ENCODE measurements around the gene ZBTB47.

ZBTB47 gene

GRCh38 chr3:42674146-42674545 is 20.6 kb downstream of the ZBTB47 start:
- POLR2A ChIA-PET, result interaction anchor here (0.8 kb wide), 1 partner anchor 10 kb away, joined by 4 read pairs; no protein-coding TSS in a partner anchor
- no peak overlapping the region for H3K4me3 ChIP-seq (ENCODE audit: low read depth, low read length)
- no peak for DNase-seq (ENCODE audit: low read depth, low spot score)
- TF ChIP-seq CTCF (IDR thresholded peaks at IDR 0.05; ENCODE audit: insufficient read depth, low read length, missing control alignments), result no peak
- CTCF ChIA-PET, result no interaction called here

GRCh38 chr3:42675909-42676308 is 22.4 kb downstream of the ZBTB47 start:
- no peak overlapping the region for H3K4me3 ChIP-seq (ENCODE audit: low read depth, low read length)
- ChIA-PET CTCF (no interaction called here), POLR2A (no interaction called here)
- no peak for TF ChIP-seq CTCF (IDR thresholded peaks at IDR 0.05; ENCODE audit: insufficient read depth, low read length, missing control alignments)
- no peak for DNase-seq (ENCODE audit: low read depth, low spot score)

GRCh38 chr3:42678447-42678846 is 24.9 kb downstream of the ZBTB47 start:
- POLR2A ChIA-PET, result no interaction called here
- CTCF ChIA-PET, result no interaction called here
- no peak for DNase-seq (ENCODE audit: low read depth, low spot score)
- H3K4me3 ChIP-seq (ENCODE audit: low read depth, low read length), result no peak overlapping the region
- no peak for TF ChIP-seq CTCF (IDR thresholded peaks at IDR 0.05; ENCODE audit: insufficient read depth, low read length, missing control alignments)

GRCh38 chr3:42680271-42680670 is 26.8 kb downstream of the ZBTB47 start:
- ChIA-PET POLR2A (no interaction called here), CTCF (no interaction called here)
- no peak for TF ChIP-seq CTCF (IDR thresholded peaks at IDR 0.05; ENCODE audit: insufficient read depth, low read length, missing control alignments)
- DNase-seq (ENCODE audit: low read depth, low spot score), result no peak
- no peak overlapping the region for H3K4me3 ChIP-seq (ENCODE audit: low read depth, low read length)

- TF ChIP-seq CTCF (IDR thresholded peaks at IDR 0.05; ENCODE audit: insufficient read depth, low read length, missing control alignments), result no peak
- DNase-seq (ENCODE audit: low read depth, low spot score), result no peak
- ChIA-PET CTCF (interaction anchor here (1.2 kb wide), 1 partner anchor 26 kb away, joined by 3 read pairs; no protein-coding TSS in a partner anchor), POLR2A (no interaction called here)
- no peak overlapping the region for H3K4me3 ChIP-seq (ENCODE audit: low read depth, low read length)
Observed at GRCh38 chr3:42680806-42681205, 27.3 kb downstream of the ZBTB47 start.

GRCh38 chr3:42681361-42682038 is 28.0 kb downstream of the ZBTB47 start:
- no peak for TF ChIP-seq CTCF (IDR thresholded peaks at IDR 0.05; ENCODE audit: insufficient read depth, low read length, missing control alignments)
- POLR2A ChIA-PET, result no interaction called here
- no peak for DNase-seq (ENCODE audit: low read depth, low spot score)
- H3K4me3 ChIP-seq (ENCODE audit: low read depth, low read length), result no peak overlapping the region
- CTCF ChIA-PET, result interaction anchor here (1.2 kb wide), 1 partner anchor 27 kb away, joined by 3 read pairs; no protein-coding TSS in a partner anchor

All from AG04449 (cell line).